GM18502 (cell line): Measurements from ENCODE around the gene FAR2.
A peak's percentile ranks its signal among the peaks of the same experiment; 100 is the strongest.

Experiments
- ATAC-seq: cut with Tn5 transposase; IDR thresholded peaks from one replicate; pipeline ENCODE4 v1.9.1; 2021; ENCODE audit warnings: mild to moderate bottlenecking; ENCODE audit not compliant: unreplicated experiment, poor library complexity

FAR2 gene

GRCh38 chr12:29200586-29200985, 51.5 kb downstream of the FAR2 start:
- ATAC-seq: no peak

- no peak for ATAC-seq
Observed at GRCh38 chr12:29201296-29201695, 52.2 kb downstream of the FAR2 start.

- no peak for ATAC-seq
Observed at GRCh38 chr12:29201746-29202145, 52.7 kb downstream of the FAR2 start.

GRCh38 chr12:29204521-29204920, 55.4 kb downstream of the FAR2 start:
- ATAC-seq: no peak

GRCh38 chr12:29207120-29207519, 58.0 kb downstream of the FAR2 start:
- no peak for ATAC-seq

GRCh38 chr12:29208060-29208459, 59.0 kb downstream of the FAR2 start:
- ATAC-seq: peak; percentile 54

GRCh38 chr12:29208936-29209701, 60.0 kb downstream of the FAR2 start:
- ATAC-seq: no peak

- no peak for ATAC-seq
Observed at GRCh38 chr12:29211696-29212095, 62.6 kb downstream of the FAR2 start.

GRCh38 chr12:29212682-29213403, 63.8 kb downstream of the FAR2 start:
- no peak for ATAC-seq

- no peak for ATAC-seq
Observed at GRCh38 chr12:29216266-29216665, 67.2 kb downstream of the FAR2 start.

- ATAC-seq: no peak
Observed at GRCh38 chr12:29216797-29217575, 67.9 kb downstream of the FAR2 start.

- ATAC-seq: no peak
Observed at GRCh38 chr12:29220632-29221336, 71.7 kb downstream of the FAR2 start.

GRCh38 chr12:29222200-29222599, 73.1 kb downstream of the FAR2 start:
- ATAC-seq: no peak

GRCh38 chr12:29223426-29223825, 74.3 kb downstream of the FAR2 start:
- no peak for ATAC-seq

- no peak for ATAC-seq
Observed at GRCh38 chr12:29223956-29224543, 75.0 kb downstream of the FAR2 start.

- ATAC-seq: no peak
Observed at GRCh38 chr12:29224572-29224971, 75.5 kb downstream of the FAR2 start.

- ATAC-seq: no peak
Observed at GRCh38 chr12:29225834-29226233, 76.8 kb downstream of the FAR2 start.

GRCh38 chr12:29226616-29227015, 77.5 kb downstream of the FAR2 start:
- ATAC-seq: no peak

- no peak for ATAC-seq
Observed at GRCh38 chr12:29228474-29229157, 79.5 kb downstream of the FAR2 start.

GRCh38 chr12:29229158-29229505, 80.1 kb downstream of the FAR2 start:
- ATAC-seq: no peak
